Cardiac fibroblast (primary cell): ENCODE results near the gene FGFR4.

Experiments
- DNase-seq, 2 donors: peaks; one replicate each; pipeline versions ENCODE4 v3.0.0 to v3.0.0-alpha.2; 2010; ENCODE audit warnings: low read depth in 2 of 2
- H3K4me3 ChIP-seq, 2 donors: replicated peaks in 1 of 2; 1 replicate in 1 of 2; 2 replicates in 1 of 2; pipeline ENCODE4 v1.5.1; 2011; ENCODE audit warnings: low read depth in 2 of 2, low read length in 2 of 2, mild to moderate bottlenecking in 2 of 2, moderate library complexity in 1 of 2
- TF ChIP-seq, protein P1 (sequence below): IDR thresholded peaks from one replicate; pipeline ENCODE4 v1.5.1; 2011; ENCODE audit warnings: low read depth, mild to moderate bottlenecking, low read length, inconsistent platforms

The FGFR4 gene

DNA sequence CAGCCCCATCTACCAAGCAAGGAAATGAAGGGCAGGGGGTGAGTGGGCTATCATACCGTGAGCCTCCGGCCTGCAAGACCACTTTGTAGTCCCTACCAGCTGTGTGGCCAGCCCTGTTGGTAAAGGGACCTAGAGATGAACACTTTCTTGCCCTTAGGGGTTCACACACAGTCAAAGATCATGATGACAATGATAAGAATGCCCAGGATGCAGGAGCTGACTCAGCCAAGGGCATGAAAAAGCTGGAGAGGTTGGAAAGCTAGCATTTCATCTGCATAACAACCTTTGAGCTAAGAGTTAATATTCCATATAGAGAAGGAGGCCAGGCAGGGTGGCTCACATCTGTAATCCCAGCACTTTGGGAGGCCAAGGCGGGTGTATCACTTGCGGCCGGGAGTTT lies 19.2 kb upstream of the FGFR4 start:
- TF ChIP-seq, protein P1, sequence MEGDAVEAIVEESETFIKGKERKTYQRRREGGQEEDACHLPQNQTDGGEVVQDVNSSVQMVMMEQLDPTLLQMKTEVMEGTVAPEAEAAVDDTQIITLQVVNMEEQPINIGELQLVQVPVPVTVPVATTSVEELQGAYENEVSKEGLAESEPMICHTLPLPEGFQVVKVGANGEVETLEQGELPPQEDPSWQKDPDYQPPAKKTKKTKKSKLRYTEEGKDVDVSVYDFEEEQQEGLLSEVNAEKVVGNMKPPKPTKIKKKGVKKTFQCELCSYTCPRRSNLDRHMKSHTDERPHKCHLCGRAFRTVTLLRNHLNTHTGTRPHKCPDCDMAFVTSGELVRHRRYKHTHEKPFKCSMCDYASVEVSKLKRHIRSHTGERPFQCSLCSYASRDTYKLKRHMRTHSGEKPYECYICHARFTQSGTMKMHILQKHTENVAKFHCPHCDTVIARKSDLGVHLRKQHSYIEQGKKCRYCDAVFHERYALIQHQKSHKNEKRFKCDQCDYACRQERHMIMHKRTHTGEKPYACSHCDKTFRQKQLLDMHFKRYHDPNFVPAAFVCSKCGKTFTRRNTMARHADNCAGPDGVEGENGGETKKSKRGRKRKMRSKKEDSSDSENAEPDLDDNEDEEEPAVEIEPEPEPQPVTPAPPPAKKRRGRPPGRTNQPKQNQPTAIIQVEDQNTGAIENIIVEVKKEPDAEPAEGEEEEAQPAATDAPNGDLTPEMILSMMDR = no peak
- no peak overlapping the region for H3K4me3 ChIP-seq
- DNase-seq = no peak

DNA sequence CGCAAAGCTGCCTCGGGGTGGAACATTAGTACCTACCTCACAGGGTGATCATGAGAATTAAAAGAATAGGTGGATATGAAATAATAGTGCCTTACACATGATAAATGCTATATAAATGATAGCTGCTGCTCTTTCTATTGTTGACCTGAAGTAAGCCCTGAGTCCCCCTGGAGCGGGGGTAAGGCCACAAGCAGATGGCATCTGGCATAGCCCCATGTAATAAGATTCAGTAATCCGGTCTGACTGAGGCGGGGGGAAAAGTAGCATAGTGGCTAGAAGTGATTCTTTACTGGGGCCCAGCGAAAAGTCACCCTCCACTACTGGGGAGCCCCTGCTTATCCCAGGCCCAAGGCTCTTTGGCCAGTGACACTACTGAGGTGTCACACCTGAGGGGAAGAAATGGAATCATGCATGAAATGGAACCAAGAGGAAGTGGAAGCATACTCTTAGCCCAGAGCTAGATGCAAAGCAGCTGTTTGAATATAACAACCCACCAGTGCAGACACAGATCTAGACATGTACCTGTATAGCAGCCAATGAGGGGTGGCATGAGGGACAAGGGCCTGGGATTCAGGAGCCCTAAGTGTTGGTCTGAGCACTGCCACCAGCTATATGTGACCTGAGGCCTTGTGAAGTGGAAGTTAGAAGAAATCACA lies 16.1 kb upstream of the FGFR4 start:
- no peak for DNase-seq
- TF ChIP-seq, protein P1 = no peak
- no peak overlapping the region for H3K4me3 ChIP-seq

DNA sequence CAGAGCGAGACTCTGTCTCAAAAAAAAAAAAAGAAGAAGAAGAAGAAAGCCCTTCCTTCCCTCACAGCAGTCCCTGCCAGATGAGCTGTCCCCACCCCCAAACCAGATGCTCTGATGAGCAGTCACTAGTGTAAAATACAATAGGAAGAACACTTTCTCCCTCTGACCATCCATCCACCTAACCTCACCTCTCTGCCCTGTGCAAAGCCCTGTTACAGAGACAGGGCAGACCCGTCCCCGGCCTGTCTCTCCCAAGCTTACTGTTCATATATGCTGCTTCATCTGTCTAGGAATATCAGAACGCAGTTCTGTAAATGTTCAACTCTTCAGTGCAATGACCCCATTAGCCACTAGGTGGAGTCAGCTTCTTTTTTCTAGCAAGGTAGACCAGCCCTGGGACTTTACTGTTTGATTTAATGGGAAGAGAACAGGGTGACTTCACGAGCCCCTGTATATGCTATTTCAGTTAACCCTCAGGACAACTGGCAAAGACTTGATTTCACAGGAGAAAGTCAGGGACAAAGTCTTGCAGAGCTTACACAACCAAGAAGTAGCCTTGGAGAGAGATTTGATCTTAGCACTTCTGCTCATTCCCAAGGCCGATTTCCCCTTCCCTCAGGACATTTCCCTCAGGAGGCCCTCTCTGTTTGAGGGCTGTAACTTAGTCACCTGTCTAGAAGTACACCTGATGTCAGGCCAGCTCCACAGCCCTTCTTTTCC lies 14.9 kb upstream of the FGFR4 start:
- peak; percentile 88 for DNase-seq
- TF ChIP-seq, protein P1 = peak; percentile 89
- H3K4me3 ChIP-seq = no peak overlapping the region

DNA sequence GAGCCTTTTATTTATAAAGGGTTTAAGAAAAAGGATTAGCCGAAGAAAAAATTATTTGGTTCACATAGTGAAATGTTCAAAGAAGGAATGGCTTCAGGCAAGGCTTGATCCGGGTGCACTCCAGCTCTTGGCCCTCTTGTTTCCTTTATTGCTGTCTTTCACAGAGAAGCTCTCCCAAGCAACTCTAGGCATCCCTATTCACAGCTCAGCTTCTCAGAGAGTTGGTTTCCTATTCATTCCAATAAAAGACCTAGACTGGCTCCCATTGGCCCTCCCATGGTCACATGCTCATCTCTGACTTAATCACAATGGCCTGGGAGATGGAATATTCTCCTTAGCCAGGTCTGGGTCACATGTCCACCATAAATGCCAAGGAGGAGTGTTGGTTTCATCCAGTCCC lies 9.4 kb upstream of the FGFR4 start:
- H3K4me3 ChIP-seq = no peak overlapping the region
- no peak for DNase-seq
- TF ChIP-seq, protein P1 = no peak

DNA sequence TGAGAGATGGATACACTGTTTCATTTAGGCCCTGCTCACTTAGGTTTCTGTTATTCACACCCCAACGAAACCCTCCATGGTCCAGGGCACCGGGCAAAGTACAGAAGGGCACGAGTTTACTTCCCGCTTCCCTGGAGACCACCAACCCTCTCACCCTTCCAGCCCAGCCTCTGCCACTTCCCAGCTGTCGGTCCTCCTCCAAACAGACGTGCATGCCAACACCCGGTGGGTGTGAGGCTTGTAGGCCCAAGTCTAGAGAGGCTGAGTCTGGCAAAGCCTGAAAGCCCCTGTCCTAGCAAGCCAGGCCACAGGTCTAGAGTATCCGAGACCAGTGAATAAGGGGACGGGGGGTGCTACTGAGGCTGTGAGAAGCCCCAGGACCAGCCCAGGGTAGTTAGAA lies 7.1 kb upstream of the FGFR4 start:
- TF ChIP-seq, protein P1 = no peak
- no peak overlapping the region for H3K4me3 ChIP-seq

DNA sequence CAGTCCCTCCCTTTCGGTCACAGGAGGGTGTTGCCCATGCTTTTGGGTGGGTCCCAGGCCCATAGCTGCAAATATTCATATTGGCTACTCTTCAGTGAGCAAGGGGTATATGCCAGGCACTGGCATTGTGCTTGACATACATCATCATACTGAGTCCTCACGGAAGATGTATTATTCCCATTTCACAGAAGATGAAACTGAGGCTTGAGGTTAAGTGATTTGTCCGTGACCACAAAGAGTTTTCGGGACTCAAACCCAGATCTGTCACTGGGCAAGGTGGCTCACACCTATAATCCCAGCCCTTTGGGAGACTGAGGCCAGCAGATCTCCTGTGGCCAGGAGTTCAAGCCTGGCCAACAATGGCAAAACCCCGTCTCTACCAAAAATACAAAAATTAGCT lies 6.5 kb upstream of the FGFR4 start:
- TF ChIP-seq, protein P1 = no peak
- DNase-seq = no peak
- no peak overlapping the region for H3K4me3 ChIP-seq

More for the DNA sequence above, 7.1 kb upstream of the FGFR4 start:
- no peak for DNase-seq
